Stimulated activated CD4-positive, alpha-beta T cell treated with anti-CD3 and anti-CD28 coated beads, Interleukin-12 subunit alpha, Interleukin-12 subunit beta, amount 100 ng/mL, for 48 hours (primary cell): Measurements from ENCODE around the gene ZBTB47.

Source experiments
- DNase-seq, 3 donors: peaks; one replicate each; pipeline ENCODE4 v3.0.0-alpha.2; 2020; ENCODE audit warnings: low read depth in 2 of 3, low spot score in 1 of 3

The ZBTB47 gene

DNA sequence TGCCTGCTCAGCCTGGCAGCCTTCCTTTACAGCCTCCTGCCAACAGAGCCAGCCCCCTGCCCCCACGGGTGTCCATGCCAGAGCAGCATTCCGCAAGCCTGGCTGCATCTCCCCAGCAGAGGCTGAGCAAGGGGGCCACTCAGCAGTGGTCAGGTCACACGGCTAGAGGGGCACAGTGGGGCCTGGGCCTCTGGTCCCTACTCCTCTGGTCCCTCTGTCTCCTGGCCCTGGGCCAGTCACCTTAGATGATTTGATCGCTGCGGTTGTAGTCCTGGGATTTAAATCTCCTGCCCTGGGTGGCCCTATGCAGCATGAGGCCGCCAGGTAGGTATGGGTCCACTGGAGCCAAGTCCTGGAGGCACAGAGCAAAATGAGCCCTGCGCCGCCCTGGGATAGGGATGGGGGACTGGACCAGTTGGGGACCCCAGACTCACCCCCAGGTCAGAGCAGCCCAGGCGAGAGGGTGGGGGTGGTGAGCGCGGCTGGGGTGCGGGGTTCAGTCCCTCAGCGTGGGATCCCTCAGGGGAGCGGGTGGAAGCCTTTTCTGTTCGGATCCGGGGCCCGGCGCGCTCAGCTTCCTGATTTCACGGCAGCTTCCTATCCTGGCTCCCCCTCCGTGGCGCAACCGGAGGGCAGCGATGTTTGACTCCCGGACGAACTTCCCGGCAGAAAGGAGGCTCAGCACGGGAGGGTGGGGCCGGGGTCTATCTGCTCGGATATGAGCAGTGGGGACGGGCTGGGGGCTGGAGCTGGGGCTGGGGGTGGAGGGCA, at the start of gene ZBTB47:
ZBTB47 (plus strand) TSS at position 138 of the 771 bp plus-strand sequence. CDS start 4,659 bp downstream, outside the sequence.
- no peak for DNase-seq

DNA sequence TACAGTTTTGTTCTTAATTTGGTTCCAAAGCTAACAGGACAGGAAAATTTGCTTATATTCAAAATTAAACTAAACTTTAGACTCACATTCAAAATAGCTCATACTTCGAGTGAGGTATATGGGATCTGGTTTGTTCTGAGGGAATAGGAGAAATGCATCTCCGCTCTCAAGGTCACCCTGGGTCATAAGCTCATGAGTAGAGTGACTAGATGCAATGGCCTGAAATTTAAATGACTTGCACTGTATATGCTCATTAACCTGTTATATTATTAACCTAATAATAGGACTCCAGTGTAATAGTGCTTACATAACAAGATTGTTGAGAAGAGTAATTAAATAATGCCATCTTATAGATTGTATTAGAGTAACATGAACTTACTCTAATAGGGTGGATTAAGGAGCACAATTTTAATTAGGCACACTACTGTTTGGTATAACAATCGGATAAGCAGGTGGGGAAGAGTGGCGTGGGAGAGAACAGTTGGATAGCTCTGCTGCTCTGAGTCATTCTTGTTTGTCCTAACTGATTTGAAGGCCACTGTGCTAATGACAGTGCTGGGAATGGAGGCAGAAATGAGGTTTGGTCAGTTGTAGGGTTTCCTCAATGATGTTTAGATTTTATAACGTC, 47.8 kb upstream of the ZBTB47 start:
- DNase-seq: no peak

DNA sequence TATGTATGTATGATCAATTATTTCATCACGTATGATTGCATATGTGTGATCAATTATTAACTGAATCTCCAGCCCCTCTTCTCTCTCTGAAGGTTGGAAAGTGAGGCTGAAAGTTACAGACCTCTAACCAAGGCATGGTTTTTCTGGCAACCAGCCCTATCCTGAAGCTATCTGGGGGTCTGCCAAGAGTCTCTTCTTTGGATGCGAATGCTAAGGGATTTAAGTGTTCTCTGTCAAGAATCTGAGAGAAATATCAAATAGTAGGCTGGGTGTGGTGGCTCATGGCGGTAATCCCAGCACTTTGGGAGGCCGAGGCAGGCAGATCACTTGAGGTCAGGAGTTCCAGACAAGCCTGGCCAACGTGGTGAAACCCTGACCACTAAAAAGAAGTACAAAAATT, 44.9 kb upstream of the ZBTB47 start:
- no peak for DNase-seq

DNA sequence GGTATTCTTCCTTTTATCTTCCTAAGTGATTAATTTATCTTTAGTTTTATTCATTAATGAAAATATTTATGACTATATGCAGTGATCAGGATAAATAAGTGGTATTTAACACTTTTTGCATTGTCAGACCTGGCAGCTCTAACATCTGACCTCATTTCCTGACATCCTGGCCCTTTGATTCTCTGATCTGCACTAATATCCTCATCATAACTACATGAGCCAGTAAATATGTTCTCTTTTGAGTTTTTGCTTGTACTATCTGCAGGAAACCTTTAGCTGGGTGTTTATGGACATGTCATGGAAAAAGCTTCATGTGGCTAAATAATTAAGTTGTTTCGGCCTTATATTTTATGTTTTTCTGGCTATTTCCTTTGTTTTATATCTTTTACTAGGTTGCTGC, 42.5 kb upstream of the ZBTB47 start:
- DNase-seq: no peak

DNA sequence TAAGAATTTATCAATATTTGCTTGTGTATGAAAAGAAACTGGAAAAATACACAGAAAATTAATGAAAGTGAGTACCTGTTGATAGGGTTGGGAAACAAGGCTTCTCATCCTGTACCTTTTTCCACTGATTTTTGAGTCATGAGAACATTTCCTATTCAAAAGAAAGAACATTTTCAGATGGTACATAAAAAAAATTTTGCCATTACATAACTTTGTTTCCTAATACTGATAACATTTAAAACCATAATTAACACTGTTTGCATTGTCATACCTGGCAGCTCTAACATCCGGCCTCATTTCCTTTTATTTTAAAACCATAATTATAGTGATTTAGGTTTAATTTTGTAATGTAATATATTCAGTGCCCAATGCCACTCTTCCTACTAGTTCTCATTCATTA, 41.3 kb upstream of the ZBTB47 start:
- DNase-seq: no peak

DNA sequence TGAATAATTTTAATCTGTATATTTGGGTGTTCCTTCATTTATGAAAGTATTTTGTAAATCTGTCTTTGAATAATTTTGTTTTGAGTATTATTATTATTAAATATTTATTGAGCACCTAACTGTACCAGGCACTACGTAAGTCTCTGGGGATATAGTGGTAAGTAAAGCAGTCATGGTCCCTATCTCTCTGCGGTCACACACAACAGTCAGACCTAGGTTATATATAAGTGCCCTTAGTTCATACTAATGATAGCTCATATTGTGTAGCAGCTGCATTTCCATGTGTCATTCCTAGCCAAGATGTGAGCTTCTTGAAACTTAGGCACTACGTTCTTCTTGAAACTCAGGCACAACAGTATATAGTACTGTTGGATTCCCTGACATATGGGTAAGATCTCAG, 40.6 kb upstream of the ZBTB47 start:
- no peak for DNase-seq

DNA sequence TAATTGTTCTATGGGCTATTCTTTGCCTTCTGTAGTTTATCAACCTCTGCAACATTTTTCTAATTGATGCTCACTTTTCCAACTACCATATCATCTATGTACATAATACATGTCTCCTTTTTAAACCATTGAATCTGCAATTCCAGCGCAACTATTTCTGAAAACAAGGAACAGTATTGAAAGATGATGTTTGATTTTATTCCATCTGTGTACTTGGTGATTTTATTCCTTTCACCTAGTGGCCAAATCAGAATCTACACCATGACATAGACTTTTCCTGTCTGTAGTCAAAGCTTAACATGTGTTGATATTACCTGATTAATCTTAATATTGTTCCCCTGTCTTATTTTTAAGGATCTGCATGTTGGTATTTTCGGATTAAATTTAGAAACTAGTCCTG, 40.0 kb upstream of the ZBTB47 start:
- DNase-seq: no peak

DNA sequence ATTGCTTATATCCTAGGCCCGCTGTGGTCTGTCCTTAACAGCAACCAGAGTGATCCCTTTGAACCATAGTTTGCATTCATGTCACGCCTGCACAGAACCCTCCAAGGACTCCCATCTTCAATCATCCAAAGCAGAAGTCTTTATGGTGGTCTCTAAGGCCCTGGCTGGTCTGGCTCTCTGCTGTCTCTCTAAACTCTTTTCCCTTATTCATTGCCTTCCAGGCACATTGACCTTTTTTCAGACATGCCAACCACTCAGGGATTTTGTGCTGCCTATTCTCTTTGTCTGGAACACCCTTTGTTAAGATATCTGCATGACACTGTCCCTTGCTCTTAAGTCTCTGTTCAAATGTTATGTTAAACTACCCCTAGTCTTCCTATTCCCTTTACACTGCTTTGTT, 21.9 kb upstream of the ZBTB47 start:
- DNase-seq: no peak

DNA sequence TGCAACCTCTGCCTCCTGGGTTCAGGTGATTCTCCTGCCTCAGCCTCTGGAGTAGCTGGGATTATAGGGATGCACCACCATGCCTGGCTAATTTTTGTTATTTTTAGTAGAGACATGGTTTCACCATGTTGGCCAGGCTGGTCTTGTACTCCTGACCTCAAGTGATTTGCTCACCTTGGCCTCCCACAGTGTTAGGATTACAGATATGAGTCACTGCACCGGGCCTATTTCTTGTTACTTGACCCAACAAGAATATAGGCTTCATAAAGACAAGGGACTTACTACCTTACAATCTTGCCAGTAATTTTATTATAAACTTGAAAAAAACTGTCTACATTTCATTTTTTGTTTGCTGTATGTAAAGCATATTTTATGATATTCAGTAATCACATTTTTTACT, 21.4 kb upstream of the ZBTB47 start:
- DNase-seq: no peak

DNA sequence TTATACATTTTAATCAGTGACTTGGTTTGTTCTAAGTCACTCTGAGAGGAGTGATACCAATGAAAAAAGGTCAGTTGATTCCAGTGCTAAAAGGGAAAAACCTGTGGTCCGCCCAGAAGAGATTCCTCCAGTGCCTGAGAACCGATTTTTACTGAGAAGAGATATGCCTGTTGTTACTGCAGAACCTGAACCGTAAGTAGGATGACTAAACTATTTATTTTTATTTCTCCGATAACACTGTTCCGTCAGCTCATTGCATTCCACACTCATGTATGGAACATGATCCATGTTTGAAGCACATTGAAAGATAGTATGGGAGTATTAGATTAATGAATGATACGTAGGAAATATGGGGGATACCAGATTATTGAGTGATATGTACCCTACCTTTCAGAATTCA, 20.0 kb upstream of the ZBTB47 start:
- DNase-seq: no peak

DNA sequence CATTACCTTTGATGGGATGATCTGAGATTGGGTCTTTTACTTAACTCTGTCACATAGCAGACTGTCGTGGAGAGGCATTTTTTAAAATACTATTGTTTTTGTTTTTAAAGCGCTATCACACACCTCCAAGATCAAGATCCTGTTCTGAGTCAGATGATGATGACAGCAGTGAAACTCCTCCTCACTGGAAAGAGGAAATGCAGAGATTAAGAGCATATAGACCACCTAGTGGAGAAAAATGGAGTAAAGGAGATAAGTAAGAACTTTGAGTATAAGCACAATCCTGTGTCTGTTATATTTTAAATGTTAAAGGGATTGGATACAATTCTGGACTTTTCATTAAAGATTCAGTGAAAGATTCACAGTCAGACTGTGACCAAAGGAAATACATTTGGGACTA, 18.4 kb upstream of the ZBTB47 start:
- no peak for DNase-seq

DNA sequence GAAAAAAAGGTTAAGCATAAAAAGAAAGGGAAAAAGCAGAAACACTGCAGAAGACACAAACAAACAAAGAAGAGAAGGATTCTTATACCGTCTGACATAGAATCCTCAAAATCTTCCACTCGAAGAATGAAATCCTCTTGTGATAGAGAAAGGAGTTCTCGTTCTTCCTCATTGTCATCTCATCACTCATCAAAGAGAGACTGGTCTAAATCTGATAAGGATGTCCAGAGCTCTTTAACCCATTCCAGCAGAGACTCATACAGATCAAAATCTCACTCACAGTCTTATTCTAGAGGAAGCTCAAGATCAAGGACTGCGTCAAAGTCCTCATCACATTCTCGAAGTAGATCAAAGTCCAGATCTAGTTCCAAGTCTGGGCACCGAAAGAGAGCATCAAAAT, 16.5 kb upstream of the ZBTB47 start:
- DNase-seq: no peak

DNA sequence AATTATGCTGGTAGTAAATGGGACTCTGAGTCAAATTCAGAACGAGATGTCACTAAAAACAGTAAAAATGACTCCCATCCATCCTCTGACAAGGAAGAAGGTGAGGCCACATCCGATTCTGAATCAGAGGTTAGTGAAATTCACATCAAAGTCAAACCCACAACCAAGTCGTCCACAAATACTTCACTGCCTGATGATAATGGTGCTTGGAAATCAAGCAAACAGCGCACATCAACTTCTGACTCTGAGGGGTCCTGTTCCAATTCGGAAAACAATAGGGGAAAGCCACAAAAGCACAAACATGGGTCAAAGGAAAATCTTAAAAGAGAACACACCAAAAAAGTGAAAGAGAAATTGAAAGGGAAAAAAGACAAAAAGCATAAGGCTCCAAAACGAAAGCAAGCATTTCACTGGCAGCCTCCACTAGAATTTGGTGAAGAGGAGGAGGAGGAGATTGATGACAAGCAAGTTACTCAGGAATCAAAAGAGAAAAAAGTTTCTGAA, 15.1 kb upstream of the ZBTB47 start:
- DNase-seq: peak in 2 of 3 donors; percentile 34 to 50

DNA sequence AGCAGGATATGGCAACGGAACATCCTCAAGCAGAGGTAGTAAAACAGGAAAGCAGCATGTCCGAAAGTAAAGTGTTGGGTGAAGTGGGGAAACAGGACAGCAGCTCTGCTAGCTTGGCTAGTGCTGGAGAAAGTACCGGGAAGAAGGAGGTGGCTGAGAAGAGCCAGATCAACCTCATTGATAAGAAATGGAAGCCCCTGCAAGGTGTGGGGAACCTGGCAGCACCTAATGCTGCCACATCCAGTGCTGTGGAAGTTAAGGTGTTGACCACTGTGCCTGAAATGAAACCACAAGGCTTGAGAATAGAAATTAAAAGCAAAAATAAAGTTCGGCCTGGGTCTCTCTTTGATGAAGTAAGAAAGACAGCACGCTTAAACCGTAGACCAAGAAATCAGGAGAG, 14.3 kb upstream of the ZBTB47 start:
- no peak for DNase-seq

DNA sequence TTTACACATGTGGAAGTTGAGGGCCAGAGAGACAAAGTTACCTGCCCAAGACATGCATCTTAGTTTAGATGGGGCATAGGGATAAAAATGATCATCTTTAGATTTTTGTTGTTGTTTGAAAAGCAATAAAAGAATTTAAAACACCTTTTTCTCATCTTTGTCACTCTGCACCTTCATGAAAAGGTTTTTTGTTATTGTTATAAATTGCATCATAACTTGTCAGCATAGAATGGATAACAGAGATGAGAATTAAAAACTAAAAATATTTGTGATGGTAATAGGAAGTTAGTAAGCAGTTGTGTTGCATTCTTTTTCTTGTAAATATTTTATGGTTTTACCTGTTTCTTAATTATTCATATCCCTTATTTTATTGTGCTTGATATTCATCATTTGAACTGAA, 13.4 kb upstream of the ZBTB47 start:
- no peak for DNase-seq

DNA sequence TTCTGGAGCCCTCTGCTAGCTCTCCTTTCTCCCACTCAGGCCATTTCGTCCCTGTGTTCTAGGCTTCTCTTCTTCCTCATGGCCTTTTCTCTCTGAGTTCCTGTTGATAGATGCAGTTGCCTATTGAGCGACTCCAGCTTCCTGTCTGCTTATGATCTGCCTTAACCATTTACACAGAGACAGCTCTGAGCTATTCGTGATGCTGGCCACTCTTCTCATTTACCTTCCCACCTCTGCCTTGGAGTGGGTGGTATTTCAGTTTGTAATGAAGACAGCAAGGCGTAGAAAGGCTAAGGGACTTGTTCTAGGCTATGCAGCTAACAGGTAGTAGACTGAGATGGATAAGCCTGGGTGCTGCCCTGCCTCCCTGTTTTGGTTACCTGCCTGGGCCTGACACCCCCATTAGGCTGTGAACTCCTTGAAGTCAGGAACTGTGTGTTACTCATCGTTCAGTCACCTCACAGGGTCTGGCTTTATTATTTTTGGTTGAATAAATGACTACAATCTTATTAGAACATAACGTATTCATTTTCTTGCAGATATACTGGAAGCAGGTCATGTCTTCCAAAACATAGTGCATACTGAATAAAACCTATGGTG, 12.6 kb upstream of the ZBTB47 start:
- DNase-seq: no peak

DNA sequence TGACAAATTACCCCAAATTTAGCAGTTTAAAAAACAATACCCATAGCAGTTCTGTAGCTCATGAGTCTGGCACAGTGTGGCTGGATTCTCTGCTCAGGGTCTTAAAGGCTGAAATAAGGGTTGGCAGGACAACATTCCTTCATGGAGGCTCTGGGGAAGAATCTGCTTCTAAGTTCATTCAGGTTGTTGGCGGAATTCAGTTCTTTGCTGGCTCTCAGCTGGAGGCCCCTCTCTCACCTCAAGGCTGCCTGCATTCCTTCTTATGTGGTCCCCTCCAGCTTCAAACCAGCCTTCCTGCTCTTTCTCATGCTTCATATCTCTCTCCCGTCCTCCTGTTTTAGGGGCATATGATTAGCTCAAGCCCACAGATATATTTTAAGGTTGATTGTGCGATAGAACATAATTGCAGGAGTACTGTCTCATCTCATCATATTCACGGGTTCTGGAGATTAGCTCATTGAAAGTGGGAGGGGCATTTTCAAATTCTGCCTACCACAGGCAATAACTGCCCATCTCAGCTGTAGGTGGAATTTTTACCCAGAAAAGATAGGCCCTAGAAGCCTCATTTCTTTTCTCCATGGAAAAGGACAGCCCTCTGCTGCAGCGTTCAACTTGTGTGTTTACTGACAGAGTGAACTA, 5.6 kb upstream of the ZBTB47 start:
- DNase-seq: no peak

DNA sequence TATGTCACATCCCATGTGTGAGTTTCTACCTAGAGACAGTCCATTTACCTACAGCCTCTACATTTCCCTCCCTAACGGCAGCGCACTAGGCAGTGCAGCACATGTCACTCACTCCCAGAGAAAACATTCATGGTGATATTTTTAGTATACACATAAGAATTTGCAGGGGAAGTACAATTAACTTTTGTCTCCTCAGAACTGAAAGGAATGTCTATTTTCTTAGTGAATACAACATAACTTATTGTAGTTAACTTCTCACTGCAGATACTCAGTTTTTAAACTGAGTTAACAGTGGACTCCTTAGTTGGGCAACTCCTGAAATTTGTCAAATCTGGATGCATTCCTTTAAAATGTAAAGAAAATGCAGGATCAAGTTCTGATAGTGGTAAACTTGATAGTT, 4.5 kb upstream of the ZBTB47 start:
- no peak for DNase-seq

DNA sequence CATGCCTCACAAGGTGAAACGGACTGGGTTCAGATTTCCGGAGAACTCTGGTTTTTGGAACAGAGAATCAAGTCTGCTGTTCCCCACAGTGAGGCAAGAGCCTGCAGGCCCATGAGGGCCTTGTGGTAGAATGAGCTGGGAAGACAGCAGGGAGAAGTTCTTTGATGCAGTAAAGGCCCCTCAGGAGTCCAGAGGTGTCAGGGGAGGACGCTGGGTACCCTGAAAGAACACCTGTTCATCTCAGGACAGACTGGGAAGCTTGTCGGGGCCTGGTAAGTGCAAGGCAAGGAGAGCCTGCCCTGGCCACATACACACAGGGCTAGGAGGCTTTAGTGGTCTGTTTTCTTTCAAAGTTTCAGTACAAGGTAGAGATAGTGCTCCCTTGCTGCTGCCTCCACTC, 3.7 kb upstream of the ZBTB47 start:
- DNase-seq: no peak

DNA sequence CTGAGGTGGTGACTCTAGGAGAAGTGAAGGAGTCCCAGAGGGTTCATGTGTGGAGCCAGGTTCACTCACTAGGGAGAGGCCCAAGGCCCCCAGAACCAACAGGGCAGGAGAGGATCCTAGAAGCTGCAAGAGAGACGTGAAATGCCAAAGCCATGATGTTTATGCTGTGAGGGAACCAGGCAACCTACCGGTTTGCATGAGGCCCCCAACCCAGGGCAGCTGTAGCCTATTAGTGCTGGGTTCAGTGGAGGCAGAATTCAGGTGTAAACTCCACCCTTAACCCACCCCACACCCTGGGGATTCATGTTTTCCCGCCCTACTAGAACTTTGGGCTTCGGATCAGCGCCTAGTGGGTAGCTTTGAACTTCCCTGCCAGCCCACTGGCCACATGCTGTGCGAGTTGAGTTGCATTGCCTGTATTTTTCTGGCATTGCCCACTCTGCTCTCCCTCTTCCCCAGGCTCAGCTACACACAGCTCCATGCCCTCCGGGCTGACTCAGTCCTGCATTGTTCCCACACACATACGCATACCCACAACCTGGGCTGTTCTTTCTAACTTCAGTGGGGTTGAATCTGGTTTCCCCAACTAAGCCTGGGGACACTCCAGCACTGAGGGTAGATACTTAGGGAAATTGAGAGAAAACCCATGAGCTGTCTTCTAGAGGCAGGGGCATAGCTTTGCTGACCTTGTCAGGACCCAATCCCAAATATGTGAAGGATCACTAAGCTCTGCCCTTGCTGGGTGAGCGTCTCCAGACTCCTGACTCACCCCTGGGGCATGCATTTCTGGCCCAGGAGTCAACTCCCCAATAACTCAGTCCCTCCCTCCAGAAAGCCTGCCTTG, 2.0 kb upstream of the ZBTB47 start:
- DNase-seq: no peak

DNA sequence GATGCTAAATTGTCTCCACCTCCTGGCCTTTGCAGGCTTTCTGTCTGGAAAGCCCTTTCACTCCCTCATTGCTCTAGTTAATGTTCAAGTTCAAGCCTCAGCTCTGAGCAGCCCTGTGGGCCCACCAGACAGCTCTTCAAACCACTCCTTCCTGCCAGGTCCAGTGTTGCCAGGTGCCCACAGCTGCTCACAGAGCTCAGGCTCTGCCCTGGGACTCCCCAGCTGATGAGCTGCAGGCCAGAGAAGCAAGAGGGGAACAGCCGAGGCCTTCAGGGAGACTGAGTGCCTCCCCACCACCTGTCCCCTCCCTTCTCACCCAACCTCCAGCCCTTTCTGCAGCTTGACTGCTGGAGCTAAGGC, 1.3 kb upstream of the ZBTB47 start:
- no peak for DNase-seq
